Mesenchymal stem cell (in vitro differentiated cells and primary cell): Measurements from ENCODE around the gene POLR3A.

Source experiments
- DNase-seq: peaks from one replicate; pipeline ENCODE4 v3.0.0-alpha.2; 2013
- H2AFZ ChIP-seq: one replicate; pipeline ENCODE4 v1.6.1; 2013; ENCODE audit warnings: low read depth, mild to moderate bottlenecking, control low read depth, inconsistent platforms, low read length, moderate library complexity
- H2AK5ac ChIP-seq: 2 replicates; pipeline ENCODE4 v1.6.1; 2013; ENCODE audit warnings: low read length, moderate library complexity, mild to moderate bottlenecking, inconsistent platforms; ENCODE audit not compliant: severe bottlenecking
- H2BK120ac ChIP-seq: one replicate; pipeline ENCODE4 v1.6.1; 2013; ENCODE audit warnings: low read depth, mild to moderate bottlenecking, inconsistent platforms, low read length, moderate library complexity
- H2BK12ac ChIP-seq, 2 experiments: one replicate each; pipeline ENCODE4 v1.6.1; 2013; ENCODE audit warnings: inconsistent platforms in 2 of 2, low read length in 2 of 2, mild to moderate bottlenecking in 2 of 2, moderate library complexity in 2 of 2, control low read depth in 1 of 2
- H2BK15ac ChIP-seq: one replicate; pipeline ENCODE4 v1.6.1; 2013; ENCODE audit warnings: mild to moderate bottlenecking, low read depth, inconsistent platforms; ENCODE audit not compliant: poor library complexity, severe bottlenecking
- H2BK5ac ChIP-seq: 2 replicates; pipeline ENCODE4 v1.6.1; 2013; ENCODE audit warnings: low read depth, mild to moderate bottlenecking, low read length, control low read depth, inconsistent platforms; ENCODE audit not compliant: poor library complexity, severe bottlenecking
- H3K14ac ChIP-seq, 2 experiments: one replicate each; pipeline ENCODE4 v1.6.1; 2013; ENCODE audit warnings: inconsistent platforms in 2 of 2, low read length in 2 of 2, control low read depth in 1 of 2, mild to moderate bottlenecking in 1 of 2, moderate library complexity in 1 of 2
- H3K18ac ChIP-seq, 2 experiments: one replicate each; pipeline ENCODE4 v1.6.1; 2013; ENCODE audit warnings: inconsistent platforms in 2 of 2, low read length in 2 of 2, control low read depth in 1 of 2, low read depth in 1 of 2, mild to moderate bottlenecking in 1 of 2
- H3K23ac ChIP-seq, 2 experiments: one replicate each; pipeline ENCODE4 v1.6.1; 2013; ENCODE audit warnings: inconsistent platforms in 2 of 2, low read length in 2 of 2, mild to moderate bottlenecking in 2 of 2, moderate library complexity in 2 of 2, control low read depth in 1 of 2
- H3K27ac ChIP-seq: 2 replicates; pipeline ENCODE4 v1.5.1; 2013; ENCODE audit warnings: mild to moderate bottlenecking, moderate library complexity, low read length, control low read depth, inconsistent platforms; ENCODE audit not compliant: poor library complexity, severe bottlenecking
- H3K27me3 ChIP-seq, 2 experiments: 2 replicates each; pipeline versions ENCODE4 v1.6.1 to v1.7.0; 2013; ENCODE audit warnings: low read length in 2 of 2, mild to moderate bottlenecking in 2 of 2, moderate library complexity in 2 of 2, control low read depth in 1 of 2, inconsistent platforms in 1 of 2; ENCODE audit not compliant: control insufficient read depth in 1 of 2, insufficient read depth in 1 of 2
- H3K36me3 ChIP-seq, 2 experiments: 2 replicates each; pipeline versions ENCODE4 v1.6.1 to v1.7.0; 2013; ENCODE audit warnings: low read length in 2 of 2, control low read depth in 1 of 2, inconsistent platforms in 1 of 2, low read depth in 1 of 2, mild to moderate bottlenecking in 1 of 2; ENCODE audit not compliant: insufficient read depth in 2 of 2, control insufficient read depth in 1 of 2
- H3K4ac ChIP-seq, 2 experiments: one replicate each; pipeline ENCODE4 v1.6.1; 2013; ENCODE audit warnings: inconsistent platforms in 2 of 2, low read length in 2 of 2, mild to moderate bottlenecking in 2 of 2, moderate library complexity in 2 of 2, control low read depth in 1 of 2, low read depth in 1 of 2
- H3K4me1 ChIP-seq: 2 replicates; pipeline ENCODE4 v1.6.1; 2013; ENCODE audit warnings: low read depth, low read length, control low read depth; ENCODE audit not compliant: control insufficient read depth, insufficient read depth
- H3K4me2 ChIP-seq: 2 replicates; pipeline ENCODE4 v1.6.1; 2013; ENCODE audit warnings: low read length, mild to moderate bottlenecking, inconsistent platforms; ENCODE audit not compliant: poor library complexity, severe bottlenecking
- H3K4me3 ChIP-seq, 2 experiments: 2 replicates each; pipeline versions ENCODE4 v1.5.1 to v1.7.0; 2013; ENCODE audit warnings: low read length in 2 of 2, mild to moderate bottlenecking in 2 of 2, control low read depth in 1 of 2, low read depth in 1 of 2; ENCODE audit not compliant: insufficient read depth in 1 of 2
- H3K79me1 ChIP-seq: replicated peaks from 2 replicates; pipeline ENCODE4 v1.6.1; 2013; ENCODE audit warnings: mild to moderate bottlenecking, control low read depth, low read length, inconsistent platforms; ENCODE audit not compliant: poor library complexity, severe bottlenecking
- H3K9ac ChIP-seq: 2 replicates; pipeline ENCODE4 v1.7.0; 2013; ENCODE audit warnings: mild to moderate bottlenecking, low read length, moderate library complexity
- H3K9me3 ChIP-seq: 2 replicates; pipeline ENCODE4 v1.7.0; 2013; ENCODE audit warnings: mild to moderate bottlenecking, low read length; ENCODE audit not compliant: control insufficient read depth
- H4K8ac ChIP-seq: one replicate; pipeline ENCODE4 v1.6.1; 2013; ENCODE audit warnings: inconsistent platforms, mild to moderate bottlenecking, low read length, moderate library complexity
- H4K91ac ChIP-seq: one replicate; pipeline ENCODE4 v1.6.1; 2013; ENCODE audit warnings: mild to moderate bottlenecking, low read length, inconsistent platforms
- whole genome bisulfite sequencing: methylation state at CpG from one replicate; pipeline ENCODE4 v1.1.7; 2013; ENCODE audit warnings: mixed read lengths; 5-methylcytosine and 5-hydroxymethylcytosine counted together

The POLR3A gene

GRCh38 chr10:78019264-78019663 is 10.1 kb downstream of the POLR3A start:
- no peak overlapping the region for H3K9ac ChIP-seq
- H3K23ac ChIP-seq, result no peak overlapping the region
- H3K27me3 ChIP-seq, result no peaks in the 10 kb centered on the region
- H3K36me3 ChIP-seq, result peaks cover 76 to 98% of the 10 kb centered on the region in 2 experiments
- no peak overlapping the region for H2BK15ac ChIP-seq
- no peak overlapping the region for H2AK5ac ChIP-seq
- H2BK120ac ChIP-seq, result no peak overlapping the region
- H3K4me2 ChIP-seq, result no peak overlapping the region
- H4K91ac ChIP-seq, result no peak overlapping the region
- no peak overlapping the region for H2BK12ac ChIP-seq
- H3K4ac ChIP-seq, result no peak overlapping the region
- H3K4me1 ChIP-seq, result no peaks in the 10 kb centered on the region
- no peak for DNase-seq
- no peak overlapping the region for H2AFZ ChIP-seq
- no peak overlapping the region for H3K27ac ChIP-seq
- H3K14ac ChIP-seq, result no peak overlapping the region
- no peaks in the 10 kb centered on the region for H3K9me3 ChIP-seq
- peaks cover 22% of the 10 kb centered on the region for H3K79me1 ChIP-seq
- no peak overlapping the region for H4K8ac ChIP-seq
- H3K18ac ChIP-seq, result no peak overlapping the region
- 94% methylated on average over 3 of the region's 3 CpGs for WGBS
- H2BK5ac ChIP-seq, result no peak overlapping the region
- no peak overlapping the region for H3K4me3 ChIP-seq

- no peak overlapping the region for H3K4me2 ChIP-seq
- H4K91ac ChIP-seq, result no peak overlapping the region
- H3K79me1 ChIP-seq, result peaks cover 14% of the 10 kb centered on the region
- no peak overlapping the region for H3K18ac ChIP-seq
- no peak overlapping the region for H3K23ac ChIP-seq
- H3K36me3 ChIP-seq, result peaks cover 63 to 98% of the 10 kb centered on the region in 2 experiments
- H2BK120ac ChIP-seq, result no peak overlapping the region
- no peaks in the 10 kb centered on the region for H3K4me1 ChIP-seq
- no peak overlapping the region for H2BK12ac ChIP-seq
- no peaks in the 10 kb centered on the region for H3K27me3 ChIP-seq
- 89% methylated on average over 4 of the region's 5 CpGs for WGBS
- no peak overlapping the region for H2BK15ac ChIP-seq
- no peak overlapping the region for H3K4ac ChIP-seq
- DNase-seq, result no peak
- no peak overlapping the region for H2AK5ac ChIP-seq
- H2AFZ ChIP-seq, result no peak overlapping the region
- no peak overlapping the region for H2BK5ac ChIP-seq
- no peak overlapping the region for H3K4me3 ChIP-seq
- H3K9me3 ChIP-seq, result no peaks in the 10 kb centered on the region
- no peak overlapping the region for H3K14ac ChIP-seq
- H4K8ac ChIP-seq, result no peak overlapping the region
- H3K27ac ChIP-seq, result no peak overlapping the region
- no peak overlapping the region for H3K9ac ChIP-seq
Measured at GRCh38 chr10:78017856-78018255, 11.5 kb downstream of the POLR3A start.

DNA sequence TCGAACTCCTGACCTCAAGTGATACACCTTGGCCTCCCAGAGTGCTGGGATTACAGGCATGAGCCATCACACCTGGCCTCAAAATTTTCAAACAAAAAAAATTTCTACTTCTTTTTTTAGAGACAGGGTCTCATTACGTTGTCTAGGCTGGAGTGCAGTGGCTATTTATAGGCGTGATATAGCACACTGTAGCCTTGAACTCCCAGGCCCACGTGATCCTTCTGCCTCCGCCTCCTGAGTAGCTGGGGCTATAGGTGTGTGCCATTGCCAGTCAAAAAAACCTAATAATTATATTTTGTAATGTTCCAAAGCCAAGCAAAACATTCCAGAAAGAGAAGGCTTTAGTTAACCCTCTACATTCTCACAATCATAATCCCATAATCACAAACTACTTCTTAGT is 13.8 kb downstream of the POLR3A start:
- Histone ChIP-seq H3K27ac (no peak overlapping the region), H2AK5ac (no peak overlapping the region), H3K4me3 (no peak overlapping the region), H3K14ac (no peak overlapping the region), H4K8ac (no peak overlapping the region), H3K4me2 (no peak overlapping the region), H2BK5ac (no peak overlapping the region), H3K23ac (no peak overlapping the region), H3K36me3 (peaks cover 63 to 98% of the 10 kb centered on the region in 2 experiments), H3K18ac (no peak overlapping the region), H3K9ac (no peak overlapping the region), H3K4ac (no peak overlapping the region), H3K79me1 (peaks cover 17% of the 10 kb centered on the region), H4K91ac (no peak overlapping the region), H2BK15ac (no peak overlapping the region), H3K27me3 (no peaks in the 10 kb centered on the region), H3K9me3 (no peaks in the 10 kb centered on the region), H2BK120ac (no peak overlapping the region), H2AFZ (no peak overlapping the region), H2BK12ac (no peak overlapping the region), H3K4me1 (no peaks in the 10 kb centered on the region)
- no peak for DNase-seq
- 92% methylated on average over 2 of the region's 5 CpGs for WGBS

GRCh38 chr10:78013564-78013963 is 15.8 kb downstream of the POLR3A start:
- H3K9me3 ChIP-seq, result no peaks in the 10 kb centered on the region
- H3K9ac ChIP-seq, result no peak overlapping the region
- H2BK5ac ChIP-seq, result no peak overlapping the region
- no peak overlapping the region for H2BK120ac ChIP-seq
- no peak overlapping the region for H3K27ac ChIP-seq
- H3K27me3 ChIP-seq, result no peaks in the 10 kb centered on the region
- H2AK5ac ChIP-seq, result no peak overlapping the region
- no peaks in the 10 kb centered on the region for H3K4me1 ChIP-seq
- no peak for DNase-seq
- no peak overlapping the region for H3K4me3 ChIP-seq
- no peak overlapping the region for H2AFZ ChIP-seq
- no peak overlapping the region for H3K4me2 ChIP-seq
- H2BK12ac ChIP-seq, result no peak overlapping the region
- no peak overlapping the region for H3K14ac ChIP-seq
- no peak overlapping the region for H3K18ac ChIP-seq
- WGBS, result 100% methylated on average over 1 of the region's 1 CpG
- no peak overlapping the region for H2BK15ac ChIP-seq
- no peak overlapping the region for H4K8ac ChIP-seq
- peaks cover 54 to 97% of the 10 kb centered on the region in 2 experiments for H3K36me3 ChIP-seq
- H4K91ac ChIP-seq, result no peak overlapping the region
- H3K23ac ChIP-seq, result no peak overlapping the region
- H3K4ac ChIP-seq, result no peak overlapping the region
- peaks cover 15% of the 10 kb centered on the region for H3K79me1 ChIP-seq
